HepG2 (cell line): ENCODE measurements around the gene ST6GALNAC4. TPM values are rescaled to one million over a fixed set of nuclear protein-coding genes. Genes with fewer than 3 reads are reported as not detected.

Experiments used
- HNRNPLL ChIP-seq: fragments of 200-400 bp; formaldehyde crosslinking; IDR thresholded peaks from 2 replicates; pipeline ENCODE4 v1.6.1; 2017; ENCODE audit warnings: mild to moderate bottlenecking, low read depth, low read length; ENCODE audit not compliant: poor library complexity, severe bottlenecking
- MIXL1 ChIP-seq: IDR thresholded peaks from 2 replicates; pipeline ENCODE4 v1.6.1; 2016
- SIN3A ChIP-seq: IDR thresholded peaks from 2 replicates; pipeline ENCODE4 v1.6.1; 2011; ENCODE audit warnings: low read depth, mild to moderate bottlenecking, control low read depth, low read length, borderline replicate concordance
- THAP11 ChIP-seq: IDR thresholded peaks from 2 replicates; pipeline ENCODE4 v1.6.1; 2016; ENCODE audit warnings: missing biosample characterization, missing genetic modification reagents
- ZNF230 ChIP-seq: sonication (generic); formaldehyde crosslinking; IDR thresholded peaks from 2 replicates; pipeline ENCODE4 v1.4.0; 2020; ENCODE audit warnings: mild to moderate bottlenecking, missing genetic modification reagents
- ZNF331 ChIP-seq: sonication (generic); formaldehyde crosslinking; IDR thresholded peaks from 2 replicates; pipeline ENCODE4 v1.4.0; 2020; ENCODE audit warnings: missing genetic modification reagents
- ZNF768 ChIP-seq: sonication (generic); formaldehyde crosslinking; IDR thresholded peaks from 2 replicates; pipeline ENCODE4 v1.4.0; 2020; ENCODE audit warnings: missing genetic modification reagents
- polyA plus RNA-seq, 8 experiments: library from polyadenylated mRNA; depleted of rRNA in 3 of 8; stranded (reverse) in 7 of 8; unstranded in 1 of 8; fragments of >200 nt; fragmentation: Illumina TruSeq in 4 of 8; extraction: Trizol in 4 of 8; gene quantifications; 2 replicates each; pipeline versions ENCODE4 v1.2.1 to v1.2.3, GENCODE V29; 2011 to 2016; ENCODE audit warnings: low read depth in 4 of 8, missing spikeins in 1 of 8, mixed read lengths in 1 of 8; ENCODE audit not compliant: insufficient read depth in 1 of 8
- total RNA-seq, 5 experiments: library from RNA; depleted of rRNA; stranded (reverse); fragments of >200 nt; fragmentation: Illumina TruSeq; extraction: Trizol; gene quantifications; 2 replicates each; pipeline ENCODE4 v1.2.3, GENCODE V29; 2016; ENCODE audit warnings: low read depth in 1 of 5
- TF ChIP-seq, protein P1 (sequence below): sonication (generic); formaldehyde crosslinking; IDR thresholded peaks from 2 replicates; pipeline ENCODE4 v1.8.0; 2022; ENCODE audit warnings: mild to moderate bottlenecking, missing genetic modification reagents, borderline replicate concordance
- TF ChIP-seq, protein P2 (sequence below): sonication (generic); formaldehyde crosslinking; IDR thresholded peaks from 2 replicates; pipeline ENCODE4 v1.5.1; 2020; ENCODE audit warnings: mild to moderate bottlenecking, missing genetic modification reagents, moderate library complexity

Gene ST6GALNAC4
- total and polyA plus RNA-seq, 2 of the 13 experiments (the other 11 are each of a cell fraction or from before 2014, with no cell fraction given) = 18.8 to 27.7 TPM

DNA sequence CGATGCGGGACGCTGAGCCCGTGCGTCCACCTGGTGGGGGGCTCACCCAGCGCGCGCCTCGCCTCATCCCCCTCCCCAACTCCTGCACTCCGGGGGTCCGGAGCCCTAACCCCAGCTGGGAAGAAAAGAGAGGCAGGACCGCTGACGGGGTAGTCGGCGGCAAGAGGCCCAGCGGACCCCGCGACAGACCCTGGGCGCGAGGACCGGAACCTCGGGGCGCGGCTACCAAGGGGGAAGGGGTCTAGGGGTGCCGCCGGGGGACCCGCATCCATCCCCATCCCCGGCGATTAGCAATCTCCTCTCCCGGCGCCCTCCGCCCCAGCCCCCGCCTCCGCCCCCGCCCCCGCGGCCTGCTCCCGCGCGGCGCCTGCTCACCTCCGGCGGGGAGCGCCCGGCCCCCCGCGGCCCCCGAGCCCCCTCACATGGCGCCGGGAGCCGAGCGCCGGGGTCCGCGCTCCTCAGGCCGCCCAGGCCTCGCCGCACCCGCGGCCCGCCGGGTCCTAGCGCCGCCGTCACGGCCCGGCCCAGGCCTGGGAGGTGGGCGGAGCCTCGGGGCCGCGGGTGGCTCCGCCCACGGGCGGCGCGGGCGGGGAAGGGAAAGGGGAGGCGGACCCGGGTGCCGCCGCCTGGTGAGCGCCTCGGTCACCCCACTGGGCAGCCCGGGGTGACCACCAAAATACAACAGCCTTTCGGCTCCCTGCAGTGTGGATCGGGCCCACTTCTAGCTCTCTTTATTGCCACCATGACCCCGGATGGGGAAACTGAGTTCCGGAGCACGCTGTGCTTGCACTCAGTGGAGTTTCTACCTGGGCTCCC, 17.5 kb downstream of the ST6GALNAC4 start, which contains the start of gene ST6GALNAC6 (continued):
- TF ChIP-seq ZNF768 (no peak), ZNF331 (CRISPR knock-in tag) (peak; percentile 18; the same call in 1 of the 2 replicates), SIN3A (peak; percentile 63; the same call in 1 of the 2 replicates), MIXL1 (no peak), ZNF230 (CRISPR knock-in tag) (no peak), HNRNPLL (peak; percentile 19), THAP11 (CRISPR knock-in tag) (peak; percentile 53; the same call in 1 of the 2 replicates)
- TF ChIP-seq, protein P1, sequence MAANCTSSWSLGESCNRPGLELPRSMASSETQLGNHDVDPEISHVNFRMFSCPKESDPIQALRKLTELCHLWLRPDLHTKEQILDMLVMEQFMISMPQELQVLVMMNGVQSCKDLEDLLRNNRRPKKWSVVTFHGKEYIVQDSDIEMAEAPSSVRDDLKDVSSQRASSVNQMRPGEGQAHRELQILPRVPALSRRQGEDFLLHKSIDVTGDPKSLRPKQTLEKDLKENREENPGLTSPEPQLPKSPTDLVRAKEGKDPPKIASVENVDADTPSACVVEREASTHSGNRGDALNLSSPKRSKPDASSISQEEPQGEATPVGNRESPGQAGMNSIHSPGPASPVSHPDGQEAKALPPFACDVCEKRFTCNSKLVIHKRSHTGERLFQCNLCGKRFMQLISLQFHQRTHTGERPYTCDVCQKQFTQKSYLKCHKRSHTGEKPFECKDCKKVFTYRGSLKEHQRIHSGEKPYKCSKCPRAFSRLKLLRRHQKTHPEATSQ (CRISPR knock-in tag) = no peak
- TF ChIP-seq, protein P2, sequence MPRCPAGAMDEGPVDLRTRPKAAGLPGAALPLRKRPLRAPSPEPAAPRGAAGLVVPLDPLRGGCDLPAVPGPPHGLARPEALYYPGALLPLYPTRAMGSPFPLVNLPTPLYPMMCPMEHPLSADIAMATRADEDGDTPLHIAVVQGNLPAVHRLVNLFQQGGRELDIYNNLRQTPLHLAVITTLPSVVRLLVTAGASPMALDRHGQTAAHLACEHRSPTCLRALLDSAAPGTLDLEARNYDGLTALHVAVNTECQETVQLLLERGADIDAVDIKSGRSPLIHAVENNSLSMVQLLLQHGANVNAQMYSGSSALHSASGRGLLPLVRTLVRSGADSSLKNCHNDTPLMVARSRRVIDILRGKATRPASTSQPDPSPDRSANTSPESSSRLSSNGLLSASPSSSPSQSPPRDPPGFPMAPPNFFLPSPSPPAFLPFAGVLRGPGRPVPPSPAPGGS (CRISPR knock-in tag) = 0 out of 2 replicates have a peak, but pooled peaks have one; percentile 36
